ENCODE results near the gene NXPH3. TPM values are rescaled to one million over a fixed set of nuclear protein-coding genes. Genes with fewer than 3 reads are reported as not detected.
A peak's percentile ranks its signal among the peaks of the same experiment; 100 is the strongest.

The NXPH3 gene
- polyA plus RNA-seq, 1 of the 3 experiments (the other 2 are of a cell fraction) = 0.30 TPM

DNA sequence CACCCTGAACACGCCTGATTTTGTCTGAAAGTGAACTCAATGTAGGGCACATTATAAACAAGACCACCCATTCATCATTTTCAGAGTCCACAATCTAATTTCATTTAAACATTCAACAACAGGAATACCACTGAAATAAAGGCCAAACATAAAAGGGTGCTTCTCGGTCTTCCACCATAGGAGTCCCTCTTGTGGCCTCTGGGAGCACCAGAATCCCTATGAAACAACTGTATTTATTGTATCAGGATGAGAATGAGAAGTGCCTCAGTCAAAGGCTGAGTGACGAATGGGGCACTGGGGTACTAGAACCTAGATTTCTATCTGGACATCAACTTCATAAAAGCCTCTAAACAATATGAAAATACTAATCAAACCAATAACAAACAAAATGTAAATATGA lies 40.4 kb downstream of the NXPH3 start:
- H3K36me3 ChIP-seq (replicated peaks in 1 of 2; ENCODE audit: control insufficient read depth in 1 of 2, insufficient read depth in 2 of 2, low read length in 1 of 2) = peaks cover 70 to 71% of the 10 kb centered on the region in 2 experiments
- POLR2A ChIA-PET = no interaction called here

GRCh38 chr17:49616601-49617131 lies 41.0 kb downstream of the NXPH3 start:
- Histone ChIP-seq H3K9ac (no peak overlapping the region), H2AFZ (ENCODE audit: low read depth) (no peak overlapping the region), H3K4me2 (no peak overlapping the region), H3K27me3 (ENCODE audit: insufficient read depth) (no peaks in the 10 kb centered on the region), H3K4me3 (ENCODE audit: low read depth in 2 of 2, low read length in 1 of 2) (no peak overlapping the region), H3K27ac (ENCODE audit: low read depth in 2 of 2, low read length in 1 of 2) (no peak overlapping the region), H3F3A (replicated peaks; ENCODE audit: insufficient read depth) (peaks cover 9% of the 10 kb centered on the region), H3K79me2 (ENCODE audit: insufficient read depth) (0 out of 2 replicates have a peak, but pooled peaks cover 4% of the 10 kb centered on the region), H3K36me3 (replicated peaks in 1 of 2; ENCODE audit: control insufficient read depth in 1 of 2, insufficient read depth in 2 of 2, low read length in 1 of 2) (peaks cover 71% of the 10 kb centered on the region in 2 experiments), H3K4me1 (ENCODE audit: control insufficient read depth in 1 of 2, insufficient read depth in 2 of 2, low read depth in 1 of 2, low read length in 1 of 2) (no peaks in the 10 kb centered on the region), H3K9me3 (no peaks in the 10 kb centered on the region), H4K20me1 (ENCODE audit: insufficient read depth) (no peaks in the 10 kb centered on the region), H3K9me2 (no peaks in the 10 kb centered on the region)
- ChIA-PET CTCF (interaction anchor here (0.6 to 1.6 kb wide), 3 partner anchors 21 to 78 kb away, joined by 3 read pairs; no protein-coding TSS in a partner anchor), POLR2A (no interaction called here)
- 91% methylated on average over 10 of the region's 10 CpGs for WGBS (ENCODE audit: low lambda C conversion rate)
- DNase-seq = no peak
- TF ChIP-seq RXRA (IDR thresholded peaks at IDR 0.05; ENCODE audit: borderline replicate concordance, low read depth) (no peak), REST (IDR thresholded peaks at IDR 0.05; ENCODE audit: low read depth, low read length) (no peak), NRF1 (IDR thresholded peaks at IDR 0.05; ENCODE audit: low read depth, low read length) (no peak), TEAD4 (IDR thresholded peaks at IDR 0.05; ENCODE audit: borderline replicate concordance, insufficient read depth) (no peak), SMC3 (IDR thresholded peaks at IDR 0.05; ENCODE audit: low read depth, low read length) (no peak), MXI1 (IDR thresholded peaks at IDR 0.05; ENCODE audit: low read depth, low read length) (no peak), JUND (IDR thresholded peaks at IDR 0.05) (no peak), MEF2A (IDR thresholded peaks at IDR 0.05; ENCODE audit: borderline replicate concordance, low read depth) (no peak), RCOR1 (IDR thresholded peaks at IDR 0.05; ENCODE audit: low read length) (no peak), POLR2AphosphoS5 (IDR thresholded peaks at IDR 0.05; ENCODE audit: low read depth, low read length) (no peak), YY1 (IDR thresholded peaks at IDR 0.05; ENCODE audit: low read depth) (no peak), RFX5 (IDR thresholded peaks at IDR 0.05; ENCODE audit: low read length) (no peak), GABPA (IDR thresholded peaks at IDR 0.05; ENCODE audit: low read depth) (no peak), CHD2 (IDR thresholded peaks at IDR 0.05; ENCODE audit: low read length, partially characterized antibody) (no peak), USF1 (IDR thresholded peaks at IDR 0.05; ENCODE audit: borderline replicate concordance, low read depth) (no peak), PBX3 (IDR thresholded peaks at IDR 0.05) (no peak)

More for the DNA sequence above, 40.4 kb downstream of the NXPH3 start:
- 92% methylated on average over 3 of the region's 3 CpGs for WGBS (ENCODE audit: low lambda C conversion rate)
- Histone ChIP-seq H3K9me3 (no peaks in the 10 kb centered on the region), H3K4me3 (ENCODE audit: low read depth in 2 of 2, low read length in 1 of 2) (no peak overlapping the region), H3K79me2 (ENCODE audit: insufficient read depth) (0 out of 2 replicates have a peak, but pooled peaks cover 4% of the 10 kb centered on the region), H3K4me1 (ENCODE audit: control insufficient read depth in 1 of 2, insufficient read depth in 2 of 2, low read depth in 1 of 2, low read length in 1 of 2) (no peaks in the 10 kb centered on the region), H3K27me3 (ENCODE audit: insufficient read depth) (no peaks in the 10 kb centered on the region), H4K20me1 (ENCODE audit: insufficient read depth) (no peaks in the 10 kb centered on the region), H2AFZ (ENCODE audit: low read depth) (no peak overlapping the region), H3K9me2 (no peaks in the 10 kb centered on the region), H3F3A (replicated peaks; ENCODE audit: insufficient read depth) (peaks cover 9% of the 10 kb centered on the region), H3K4me2 (no peak overlapping the region), H3K27ac (ENCODE audit: low read depth in 2 of 2, low read length in 1 of 2) (no peak overlapping the region), H3K9ac (no peak overlapping the region)
- no peak for DNase-seq
- CTCF ChIA-PET = interaction anchor here (0.9 to 3.3 kb wide), 7 partner anchors 13 to 79 kb away, joined by 3 to 15 read pairs (median 3); no protein-coding TSS in a partner anchor
- TF ChIP-seq FOXM1 (IDR thresholded peaks at IDR 0.05; ENCODE audit: low read depth) = no peak
- TF ChIP-seq, protein P1, sequence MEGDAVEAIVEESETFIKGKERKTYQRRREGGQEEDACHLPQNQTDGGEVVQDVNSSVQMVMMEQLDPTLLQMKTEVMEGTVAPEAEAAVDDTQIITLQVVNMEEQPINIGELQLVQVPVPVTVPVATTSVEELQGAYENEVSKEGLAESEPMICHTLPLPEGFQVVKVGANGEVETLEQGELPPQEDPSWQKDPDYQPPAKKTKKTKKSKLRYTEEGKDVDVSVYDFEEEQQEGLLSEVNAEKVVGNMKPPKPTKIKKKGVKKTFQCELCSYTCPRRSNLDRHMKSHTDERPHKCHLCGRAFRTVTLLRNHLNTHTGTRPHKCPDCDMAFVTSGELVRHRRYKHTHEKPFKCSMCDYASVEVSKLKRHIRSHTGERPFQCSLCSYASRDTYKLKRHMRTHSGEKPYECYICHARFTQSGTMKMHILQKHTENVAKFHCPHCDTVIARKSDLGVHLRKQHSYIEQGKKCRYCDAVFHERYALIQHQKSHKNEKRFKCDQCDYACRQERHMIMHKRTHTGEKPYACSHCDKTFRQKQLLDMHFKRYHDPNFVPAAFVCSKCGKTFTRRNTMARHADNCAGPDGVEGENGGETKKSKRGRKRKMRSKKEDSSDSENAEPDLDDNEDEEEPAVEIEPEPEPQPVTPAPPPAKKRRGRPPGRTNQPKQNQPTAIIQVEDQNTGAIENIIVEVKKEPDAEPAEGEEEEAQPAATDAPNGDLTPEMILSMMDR (IDR thresholded peaks at IDR 0.05) = peak; percentile 54

All from SK-N-SH (cell line).